ENCODE results near the gene RMI1. TPM values are rescaled to one million over a fixed set of nuclear protein-coding genes. Genes with fewer than 3 reads are reported as not detected.
"Not testable (repeated sequence)": the region's sequence is repeated elsewhere in the genome, so short reads cannot be mapped to it uniquely, and the experiment has no call there.

The RMI1 gene
- total RNA-seq, 1 donor from 2014 or later = 3.4 TPM

- H3K4me3 ChIP-seq (ENCODE audit: low read depth, low read length) = no peak overlapping the region
- TF ChIP-seq, protein P1, sequence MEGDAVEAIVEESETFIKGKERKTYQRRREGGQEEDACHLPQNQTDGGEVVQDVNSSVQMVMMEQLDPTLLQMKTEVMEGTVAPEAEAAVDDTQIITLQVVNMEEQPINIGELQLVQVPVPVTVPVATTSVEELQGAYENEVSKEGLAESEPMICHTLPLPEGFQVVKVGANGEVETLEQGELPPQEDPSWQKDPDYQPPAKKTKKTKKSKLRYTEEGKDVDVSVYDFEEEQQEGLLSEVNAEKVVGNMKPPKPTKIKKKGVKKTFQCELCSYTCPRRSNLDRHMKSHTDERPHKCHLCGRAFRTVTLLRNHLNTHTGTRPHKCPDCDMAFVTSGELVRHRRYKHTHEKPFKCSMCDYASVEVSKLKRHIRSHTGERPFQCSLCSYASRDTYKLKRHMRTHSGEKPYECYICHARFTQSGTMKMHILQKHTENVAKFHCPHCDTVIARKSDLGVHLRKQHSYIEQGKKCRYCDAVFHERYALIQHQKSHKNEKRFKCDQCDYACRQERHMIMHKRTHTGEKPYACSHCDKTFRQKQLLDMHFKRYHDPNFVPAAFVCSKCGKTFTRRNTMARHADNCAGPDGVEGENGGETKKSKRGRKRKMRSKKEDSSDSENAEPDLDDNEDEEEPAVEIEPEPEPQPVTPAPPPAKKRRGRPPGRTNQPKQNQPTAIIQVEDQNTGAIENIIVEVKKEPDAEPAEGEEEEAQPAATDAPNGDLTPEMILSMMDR (conservative IDR thresholded peaks at IDR 0.05; ENCODE audit: low read depth, low read length) = no peak
- DNase-seq (ENCODE audit: low read depth) = no peak
Measured at GRCh38 chr9:83935276-83935935, 45.2 kb upstream of the RMI1 start.

- no peak overlapping the region for H3K4me3 ChIP-seq (ENCODE audit: low read depth, low read length)
- DNase-seq (ENCODE audit: low read depth) = no peak
- TF ChIP-seq, protein P1 (conservative IDR thresholded peaks at IDR 0.05; ENCODE audit: low read depth, low read length) = no peak
Measured at GRCh38 chr9:83936523-83936922, 44.1 kb upstream of the RMI1 start.

GRCh38 chr9:83937861-83938455, 42.6 kb upstream of the RMI1 start:
- TF ChIP-seq, protein P1 (conservative IDR thresholded peaks at IDR 0.05; ENCODE audit: low read depth, low read length) = peak; percentile 67
- no peak overlapping the region for H3K4me3 ChIP-seq (ENCODE audit: low read depth, low read length)
- no peak for DNase-seq (ENCODE audit: low read depth)

GRCh38 chr9:83940590-83941303, 39.9 kb upstream of the RMI1 start:
- DNase-seq (ENCODE audit: low read depth) = no peak
- TF ChIP-seq, protein P1 (conservative IDR thresholded peaks at IDR 0.05; ENCODE audit: low read depth, low read length) = no peak
- H3K4me3 ChIP-seq (ENCODE audit: low read depth, low read length) = no peak overlapping the region

DNA sequence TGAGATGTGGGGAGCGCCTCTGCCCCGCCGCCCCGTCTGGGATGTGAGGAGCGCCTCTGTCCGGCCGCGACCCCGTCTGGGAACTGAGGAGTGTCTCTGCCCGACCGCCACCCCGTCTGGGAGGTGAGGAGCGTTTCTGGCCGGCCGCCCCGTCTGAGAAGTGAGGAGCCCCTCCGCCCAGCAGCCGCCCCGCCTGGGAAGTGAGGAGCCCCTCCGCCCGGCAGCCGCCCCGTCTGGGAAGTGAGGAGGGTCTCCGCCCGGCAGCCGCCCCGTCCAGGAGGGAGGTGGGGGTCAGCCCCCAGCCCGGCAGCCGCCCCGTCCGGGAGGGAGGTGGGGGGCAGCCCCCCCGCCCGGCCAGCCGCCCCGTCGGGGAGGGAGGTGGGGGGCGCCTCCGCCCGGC, 32.5 kb upstream of the RMI1 start:
- DNase-seq (ENCODE audit: low read depth); H3K4me3 ChIP-seq (ENCODE audit: low read depth, low read length): not testable (repeated sequence)

DNA sequence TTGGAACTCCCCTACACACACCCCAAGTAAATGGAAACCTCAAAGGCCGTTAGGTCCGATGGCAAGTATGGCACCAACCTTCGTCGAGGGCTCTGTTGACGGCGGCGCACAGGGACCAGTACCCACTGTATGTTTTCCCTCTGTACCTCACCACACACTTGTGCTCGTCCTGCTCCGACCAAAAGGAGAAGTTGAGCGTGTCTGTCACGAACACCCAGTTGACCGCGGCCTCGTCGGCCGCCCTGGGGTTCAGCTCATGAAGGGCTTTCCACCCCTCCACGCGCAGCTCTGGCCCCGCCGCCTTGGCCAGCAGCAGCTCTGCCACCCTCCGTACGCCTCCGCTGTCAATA, 24.5 kb upstream of the RMI1 start:
- peak overlapping the region; percentile 69 for H3K4me3 ChIP-seq (ENCODE audit: low read depth, low read length)
- TF ChIP-seq, protein P1 (conservative IDR thresholded peaks at IDR 0.05; ENCODE audit: low read depth, low read length) = no peak
- DNase-seq (ENCODE audit: low read depth) = no peak

DNA sequence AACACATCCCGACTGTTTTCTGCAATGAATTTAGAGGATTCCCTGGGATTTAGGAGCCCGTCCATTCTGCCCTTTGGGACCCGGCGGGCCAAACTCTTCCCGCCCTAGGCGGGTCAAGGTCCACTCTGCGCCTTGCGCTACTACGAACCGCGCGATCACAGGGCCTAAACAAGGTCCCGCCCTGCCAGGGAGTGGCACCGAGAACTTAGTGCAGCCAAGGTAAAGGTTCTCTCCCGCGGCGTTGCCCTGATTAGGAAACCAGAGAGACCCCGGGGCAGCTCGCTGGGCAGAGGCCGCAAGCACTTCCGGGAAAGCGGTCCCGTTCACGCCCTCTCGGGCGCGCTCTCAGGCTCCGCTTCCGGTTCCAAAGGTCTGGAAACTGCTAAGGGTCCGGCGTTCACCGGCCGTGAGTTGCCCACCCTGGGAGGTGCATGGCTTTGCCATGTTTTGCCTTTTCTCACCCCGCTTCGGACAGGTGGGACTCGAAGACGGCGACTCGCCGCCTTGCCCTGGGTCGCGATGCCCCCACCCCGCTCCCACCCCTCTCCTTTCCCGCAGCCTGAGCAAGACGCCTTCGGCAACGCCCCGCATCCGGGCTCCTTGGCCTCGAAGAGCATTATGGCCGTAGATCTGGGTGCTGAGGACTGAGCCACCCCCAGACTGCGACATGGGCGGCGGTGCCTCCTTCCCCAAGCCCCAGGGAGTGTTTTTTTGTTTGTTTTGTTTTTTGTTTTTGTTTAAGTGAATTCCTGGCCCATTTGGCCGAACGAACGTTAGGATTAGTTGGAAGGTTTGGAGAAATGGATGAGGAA, 24.0 kb upstream of the RMI1 start:
- TF ChIP-seq, protein P1 (conservative IDR thresholded peaks at IDR 0.05; ENCODE audit: low read depth, low read length) = no peak
- peak overlapping the region; percentile 69 for H3K4me3 ChIP-seq (ENCODE audit: low read depth, low read length)
- no peak for DNase-seq (ENCODE audit: low read depth)
